Measurements from ENCODE around the gene TIMP2.
"Not testable (repeated sequence)": the region's sequence is repeated elsewhere in the genome, so short reads cannot be mapped to it uniquely, and the experiment has no call there.

TIMP2 gene

GRCh38 chr17:78886954-78887353 is 38.2 kb downstream of the TIMP2 start:
- DNase-seq = no peak

- no peak for DNase-seq
Measured at GRCh38 chr17:78885956-78886355, 39.2 kb downstream of the TIMP2 start.

GRCh38 chr17:78884876-78885667 is 40.1 kb downstream of the TIMP2 start:
- DNase-seq = no peak

- no peak for DNase-seq
Measured at GRCh38 chr17:78884148-78884825, 40.9 kb downstream of the TIMP2 start.

GRCh38 chr17:78883533-78884131 is 41.6 kb downstream of the TIMP2 start:
- peak; percentile 85 to 91 for DNase-seq

- peak; percentile 84 to 93 for DNase-seq
Measured at GRCh38 chr17:78883089-78883532, 42.1 kb downstream of the TIMP2 start.

- no peak for DNase-seq
Measured at GRCh38 chr17:78882540-78883088, 42.6 kb downstream of the TIMP2 start.

- DNase-seq = no peak
Measured at GRCh38 chr17:78879635-78880186, 45.5 kb downstream of the TIMP2 start.

GRCh38 chr17:78878871-78879527 is 46.2 kb downstream of the TIMP2 start:
- no peak for DNase-seq

- DNase-seq = no peak
Measured at GRCh38 chr17:78878261-78878660, 46.9 kb downstream of the TIMP2 start.

- not testable (repeated sequence) for DNase-seq
Measured at GRCh38 chr17:78876954-78877517, 48.2 kb downstream of the TIMP2 start.

- no peak for DNase-seq
Measured at GRCh38 chr17:78876094-78876597, 49.0 kb downstream of the TIMP2 start.

GRCh38 chr17:78875363-78876093 is 49.7 kb downstream of the TIMP2 start:
- DNase-seq = no peak

- peak; percentile 88 to 89 for DNase-seq
Measured at GRCh38 chr17:78873519-78874340, 51.5 kb downstream of the TIMP2 start.

GRCh38 chr17:78872486-78872885 is 52.7 kb downstream of the TIMP2 start:
- no peak for DNase-seq

GRCh38 chr17:78870621-78871020 is 54.6 kb downstream of the TIMP2 start:
- no peak for DNase-seq

GRCh38 chr17:78868391-78868790 is 56.8 kb downstream of the TIMP2 start:
- DNase-seq = no peak

GRCh38 chr17:78867046-78867445 is 58.1 kb downstream of the TIMP2 start:
- not testable (repeated sequence) for DNase-seq

GRCh38 chr17:78865682-78866390 is 59.4 kb downstream of the TIMP2 start:
- peak; percentile 70 to 88 for DNase-seq

GRCh38 chr17:78864117-78864516 is 61.1 kb downstream of the TIMP2 start:
- no peak for DNase-seq

All from SHP77 (cell line).